Measurements from ENCODE around the gene SCN7A. TPM values are rescaled to one million over a fixed set of nuclear protein-coding genes. Genes with fewer than 3 reads are reported as not detected.

Gene SCN7A
- total RNA-seq, 1 experiment from 2014 or later = not detected

GRCh38 chr2:166436189-166436588, 57.9 kb downstream of the SCN7A start:
- H3K27me3 ChIP-seq (replicated peaks; ENCODE audit: insufficient read depth, low read depth, low read length, poor library complexity) = no peaks in the 10 kb centered on the region
- H3K27ac ChIP-seq (ENCODE audit: low read depth, low read length, poor library complexity, severe bottlenecking) = no peak overlapping the region
- CTCF ChIA-PET = no interaction called here
- no peak for TF ChIP-seq EZH2 (IDR thresholded peaks at IDR 0.05; ENCODE audit: borderline replicate concordance, low read depth, low read length, poor library complexity, severe bottlenecking)
- TF ChIP-seq CTCF (conservative IDR thresholded peaks at IDR 0.05; ENCODE audit: low read depth, low read length) = no peak
- H3K36me3 ChIP-seq (ENCODE audit: insufficient read depth, low read length, poor library complexity, severe bottlenecking) = no peaks in the 10 kb centered on the region
- H3K4me1 ChIP-seq (ENCODE audit: insufficient read depth, low read length, poor library complexity, severe bottlenecking) = no peaks in the 10 kb centered on the region
- H3K4me3 ChIP-seq (ENCODE audit: low read depth, low read length, poor library complexity, severe bottlenecking) = no peak overlapping the region
- BruUV-seq (replicated peaks) = no TSS peak
- DNase-seq (ENCODE audit: low spot score) = no peak
- no peaks in the 10 kb centered on the region for H3K9me3 ChIP-seq (ENCODE audit: low read depth, low read length, poor library complexity, severe bottlenecking)
- POLR2A ChIA-PET (ENCODE audit: low non-redundant PET) = no interaction called here
- intact Hi-C loops (cut with micrococcal nuclease; ENCODE audit: unreplicated experiment) = no loop called here

- Histone ChIP-seq H3K9me3 (ENCODE audit: low read depth, low read length, poor library complexity, severe bottlenecking) (no peaks in the 10 kb centered on the region), H3K36me3 (ENCODE audit: insufficient read depth, low read length, poor library complexity, severe bottlenecking) (no peaks in the 10 kb centered on the region), H3K27ac (ENCODE audit: low read depth, low read length, poor library complexity, severe bottlenecking) (no peak overlapping the region), H3K4me3 (ENCODE audit: low read depth, low read length, poor library complexity, severe bottlenecking) (no peak overlapping the region), H3K4me1 (ENCODE audit: insufficient read depth, low read length, poor library complexity, severe bottlenecking) (no peaks in the 10 kb centered on the region), H3K27me3 (replicated peaks; ENCODE audit: insufficient read depth, low read depth, low read length, poor library complexity) (no peaks in the 10 kb centered on the region)
- intact Hi-C loops (cut with micrococcal nuclease; ENCODE audit: unreplicated experiment) = no loop called here
- BruUV-seq (replicated peaks) = no TSS peak
- TF ChIP-seq CTCF (conservative IDR thresholded peaks at IDR 0.05; ENCODE audit: low read depth, low read length) = no peak
- TF ChIP-seq EZH2 (IDR thresholded peaks at IDR 0.05; ENCODE audit: borderline replicate concordance, low read depth, low read length, poor library complexity, severe bottlenecking) = no peak
- POLR2A ChIA-PET (ENCODE audit: low non-redundant PET) = no interaction called here
- CTCF ChIA-PET = no interaction called here
- no peak for DNase-seq (ENCODE audit: low spot score)
Measured at GRCh38 chr2:166434491-166434890, 59.6 kb downstream of the SCN7A start.

- no peaks in the 10 kb centered on the region for H3K27me3 ChIP-seq (replicated peaks; ENCODE audit: insufficient read depth, low read depth, low read length, poor library complexity)
- TF ChIP-seq EZH2 (IDR thresholded peaks at IDR 0.05; ENCODE audit: borderline replicate concordance, low read depth, low read length, poor library complexity, severe bottlenecking) (no peak), CTCF (conservative IDR thresholded peaks at IDR 0.05; ENCODE audit: low read depth, low read length) (no peak)
- POLR2A ChIA-PET (ENCODE audit: low non-redundant PET) = no interaction called here
- H3K4me1 ChIP-seq (ENCODE audit: insufficient read depth, low read length, poor library complexity, severe bottlenecking) = no peaks in the 10 kb centered on the region
- BruUV-seq (replicated peaks) = no TSS peak
- no peaks in the 10 kb centered on the region for H3K36me3 ChIP-seq (ENCODE audit: insufficient read depth, low read length, poor library complexity, severe bottlenecking)
- intact Hi-C loops (cut with micrococcal nuclease; ENCODE audit: unreplicated experiment) = no loop called here
- H3K9me3 ChIP-seq (ENCODE audit: low read depth, low read length, poor library complexity, severe bottlenecking) = no peaks in the 10 kb centered on the region
- CTCF ChIA-PET = no interaction called here
- DNase-seq (ENCODE audit: low spot score) = no peak
- no peak overlapping the region for H3K27ac ChIP-seq (ENCODE audit: low read depth, low read length, poor library complexity, severe bottlenecking)
- no peak overlapping the region for H3K4me3 ChIP-seq (ENCODE audit: low read depth, low read length, poor library complexity, severe bottlenecking)
Measured at GRCh38 chr2:166433457-166433856, 60.6 kb downstream of the SCN7A start.
